Stimulated activated CD4-positive, alpha-beta T cell treated with anti-CD3 and anti-CD28 coated beads, TNF-alpha, amount 100 ng/mL, for 4 hours (primary cell): Measurements from ENCODE around the gene PPM1A.
A peak's percentile ranks its signal among the peaks of the same experiment; 100 is the strongest.

Experiments
- DNase-seq, 3 experiments: peaks; one replicate each; pipeline ENCODE4 v3.0.0-alpha.2; 2020; ENCODE audit warnings: low read depth in 3 of 3

Gene PPM1A

GRCh38 chr14:60226298-60226697 is 22.7 kb upstream of the PPM1A start:
- DNase-seq: no peak

- DNase-seq: no peak
These were observed 21.7 kb upstream of the PPM1A start for GRCh38 chr14:60227291-60227690.

- no peak for DNase-seq
These were observed 19.4 kb upstream of the PPM1A start for GRCh38 chr14:60229614-60230013.

- DNase-seq: no peak
These were observed 16.8 kb upstream of the PPM1A start for GRCh38 chr14:60232185-60232584.

- DNase-seq: no peak
These were observed 15.8 kb upstream of the PPM1A start for GRCh38 chr14:60233251-60233650.

- no peak for DNase-seq
These were observed 15.1 kb upstream of the PPM1A start for GRCh38 chr14:60233891-60234290.

- no peak for DNase-seq
These were observed 13.6 kb upstream of the PPM1A start for GRCh38 chr14:60235440-60235839.

GRCh38 chr14:60238955-60239354 is 10.1 kb upstream of the PPM1A start:
- DNase-seq: no peak

GRCh38 chr14:60240139-60240856 is 8.7 kb upstream of the PPM1A start:
- no peak for DNase-seq

- no peak for DNase-seq
These were observed 7.9 kb upstream of the PPM1A start for GRCh38 chr14:60241091-60241490.

GRCh38 chr14:60242429-60242828 is 6.6 kb upstream of the PPM1A start:
- no peak for DNase-seq

GRCh38 chr14:60245380-60246177 is 3.4 kb upstream of the PPM1A start:
- DNase-seq: no peak

GRCh38 chr14:60247994-60248696 is 876 bp upstream of the PPM1A start:
- peak; percentile 47 to 66 (median 66) for DNase-seq

GRCh38 chr14:60249321-60250256 is 568 bp downstream of the PPM1A start:
- peak; percentile 45 to 52 (median 49) for DNase-seq

GRCh38 chr14:60250257-60251035 is 1.4 kb downstream of the PPM1A start:
- DNase-seq: no peak

GRCh38 chr14:60251877-60252276 is 2.9 kb downstream of the PPM1A start:
- no peak for DNase-seq

- no peak for DNase-seq
These were observed 3.6 kb downstream of the PPM1A start for GRCh38 chr14:60252630-60253029.

GRCh38 chr14:60253649-60254048 is 4.6 kb downstream of the PPM1A start:
- DNase-seq: no peak

GRCh38 chr14:60254176-60254575 is 5.2 kb downstream of the PPM1A start:
- no peak for DNase-seq

- no peak for DNase-seq
These were observed 8.8 kb downstream of the PPM1A start for GRCh38 chr14:60257865-60258264.

GRCh38 chr14:60265163-60265562 is 16.1 kb downstream of the PPM1A start:
- DNase-seq: no peak
